NCI-H82 treated with DMSO at 0.1 percent for 48 hours (cell line): Measurements from ENCODE around the gene RASGRP2.

Source experiments
- DNase-seq: peaks from one replicate; lab custom pipeline; 2025; ENCODE audit not compliant: unreplicated experiment; lab: John Stamatoyannopoulos, UW

RASGRP2 gene

DNA sequence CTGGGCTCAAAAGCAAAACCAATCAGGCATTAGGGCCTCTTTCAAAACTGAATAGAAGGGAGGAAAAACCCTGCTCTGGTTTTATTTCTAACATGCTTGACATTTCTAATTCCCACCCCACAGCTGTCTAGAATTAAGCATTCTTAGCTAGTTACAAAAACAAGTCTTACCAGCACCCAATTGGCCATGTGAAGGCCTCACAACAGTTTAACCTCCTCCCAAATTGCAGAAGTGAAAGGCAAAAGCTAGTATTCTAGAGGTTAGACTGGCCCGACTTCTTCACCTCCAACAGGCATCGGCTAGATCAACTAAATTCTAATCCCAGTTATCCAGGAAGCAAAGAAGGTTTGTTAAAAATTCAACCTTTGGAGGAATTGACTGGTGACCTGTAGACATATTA is 27.9 kb upstream of the RASGRP2 start:
- no peak for DNase-seq

DNA sequence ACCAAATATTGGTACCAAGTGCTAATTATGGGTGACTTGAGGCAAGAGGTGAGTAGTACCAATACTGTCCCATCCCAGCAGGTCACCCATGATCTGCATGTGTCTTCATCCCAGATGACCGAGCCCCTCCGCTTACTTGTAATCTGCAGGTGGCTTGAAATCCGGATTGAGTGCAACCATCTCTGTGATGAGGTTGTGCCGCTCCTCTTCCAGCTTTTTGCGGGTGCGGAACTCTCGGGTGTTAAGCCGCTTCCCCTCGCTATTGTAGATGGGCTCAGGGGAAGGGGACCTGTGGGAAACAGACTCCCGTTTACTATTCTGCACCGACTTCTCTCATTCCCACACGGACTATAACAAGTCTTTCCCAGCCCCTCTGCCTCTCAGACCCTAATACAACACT is 26.2 kb upstream of the RASGRP2 start:
- DNase-seq = no peak

DNA sequence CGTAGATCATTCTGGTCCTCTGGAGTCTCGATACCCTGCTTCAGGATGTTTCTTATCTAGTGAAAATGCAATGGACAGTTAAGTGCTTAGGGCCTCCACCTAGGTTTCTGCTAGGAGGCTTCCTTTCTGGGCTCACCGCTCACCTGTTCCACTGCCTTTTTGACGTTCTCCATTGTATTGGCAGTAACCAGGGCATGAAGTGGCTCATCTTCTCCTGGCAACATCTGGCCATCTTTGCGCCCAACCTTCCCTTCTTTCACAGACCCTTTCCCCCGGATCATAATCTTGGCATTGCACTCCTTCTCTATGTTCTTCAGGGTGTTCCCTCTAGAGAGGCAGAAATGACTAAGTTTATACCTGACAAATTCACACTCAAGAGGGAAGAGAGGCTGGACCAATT is 25.3 kb upstream of the RASGRP2 start:
- no peak for DNase-seq

DNA sequence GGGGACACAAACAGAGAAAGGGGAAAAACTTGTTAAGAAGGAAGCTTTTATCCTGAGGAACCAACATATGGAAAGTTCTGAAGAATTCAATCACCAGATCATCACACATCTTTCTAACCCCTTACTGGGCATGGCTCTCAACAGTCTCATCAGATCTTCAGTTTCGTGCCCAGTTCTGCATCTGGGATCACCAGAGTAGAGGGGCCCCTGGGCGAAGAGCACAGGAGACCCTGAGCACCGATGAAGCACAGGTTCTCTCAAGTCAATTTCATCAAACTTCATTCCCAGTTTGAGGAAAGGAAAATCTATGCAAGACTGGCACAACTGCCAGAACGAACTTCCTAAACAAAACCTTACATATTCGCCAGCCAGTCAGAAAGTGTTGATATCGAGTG is 24.4 kb upstream of the RASGRP2 start:
- no peak for DNase-seq

- DNase-seq = no peak
Observed at GRCh38 chr11:64767344-64768299, 23.7 kb upstream of the RASGRP2 start.

- DNase-seq = no peak
Observed at GRCh38 chr11:64766881-64767280, 22.9 kb upstream of the RASGRP2 start.

- DNase-seq = no peak
Observed at GRCh38 chr11:64765851-64766665, 22.1 kb upstream of the RASGRP2 start.

GRCh38 chr11:64765291-64765850 is 21.4 kb upstream of the RASGRP2 start:
- no peak for DNase-seq

GRCh38 chr11:64764753-64765152 is 20.8 kb upstream of the RASGRP2 start:
- DNase-seq = no peak

DNA sequence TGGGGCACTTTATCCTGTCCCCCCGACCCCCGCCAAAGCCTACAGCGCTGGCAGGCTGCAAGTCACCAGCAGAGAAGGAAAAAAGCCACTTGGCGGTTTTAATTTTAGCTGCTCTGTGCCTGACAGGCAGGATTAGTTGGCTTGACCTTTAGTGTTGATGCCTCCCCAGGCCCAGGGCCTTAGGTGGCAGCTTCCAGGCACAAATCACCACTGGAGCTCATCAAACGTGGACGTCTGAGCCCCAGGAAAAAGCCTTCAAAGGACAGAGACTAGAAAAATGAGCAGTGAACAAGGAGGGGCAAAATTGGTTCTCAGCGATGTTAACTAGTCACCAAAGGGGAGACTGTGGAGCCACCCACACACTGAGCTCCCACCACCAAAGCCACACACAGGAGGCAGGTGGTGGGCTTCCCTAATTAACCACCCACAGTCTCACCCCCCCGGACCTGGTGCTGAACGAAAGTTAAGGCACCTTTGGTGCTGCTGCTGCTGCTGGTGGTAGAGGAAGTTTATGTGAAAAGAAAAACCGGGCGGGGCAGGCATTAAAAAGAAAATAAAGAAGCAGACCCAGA is 20.2 kb upstream of the RASGRP2 start:
- DNase-seq = no peak

DNA sequence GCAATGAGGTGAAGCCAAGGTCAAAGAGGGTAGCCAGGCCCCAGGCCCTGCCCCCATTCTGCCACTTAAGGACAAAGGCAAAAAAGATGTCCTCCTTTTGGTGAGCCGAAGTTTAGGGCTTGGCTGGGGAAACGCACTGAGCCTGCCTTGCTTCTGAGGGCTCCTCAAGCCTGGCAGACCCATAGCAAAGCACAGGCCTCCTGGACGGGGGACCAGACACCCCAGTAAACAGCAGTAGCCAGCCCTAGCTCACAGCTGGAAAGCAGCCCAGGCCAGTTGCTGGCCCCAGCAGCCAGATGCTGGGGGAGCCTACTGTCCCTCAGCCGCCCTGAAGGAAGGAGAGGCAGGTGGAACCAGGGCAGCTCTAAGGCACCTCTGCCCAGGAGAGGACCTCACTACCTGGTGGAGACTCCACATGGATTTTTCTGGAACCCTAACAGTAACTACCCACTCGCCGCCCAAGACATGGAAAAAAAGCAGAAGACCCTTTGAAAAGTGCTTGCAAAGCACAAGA is 19.6 kb upstream of the RASGRP2 start:
- DNase-seq = no peak

DNA sequence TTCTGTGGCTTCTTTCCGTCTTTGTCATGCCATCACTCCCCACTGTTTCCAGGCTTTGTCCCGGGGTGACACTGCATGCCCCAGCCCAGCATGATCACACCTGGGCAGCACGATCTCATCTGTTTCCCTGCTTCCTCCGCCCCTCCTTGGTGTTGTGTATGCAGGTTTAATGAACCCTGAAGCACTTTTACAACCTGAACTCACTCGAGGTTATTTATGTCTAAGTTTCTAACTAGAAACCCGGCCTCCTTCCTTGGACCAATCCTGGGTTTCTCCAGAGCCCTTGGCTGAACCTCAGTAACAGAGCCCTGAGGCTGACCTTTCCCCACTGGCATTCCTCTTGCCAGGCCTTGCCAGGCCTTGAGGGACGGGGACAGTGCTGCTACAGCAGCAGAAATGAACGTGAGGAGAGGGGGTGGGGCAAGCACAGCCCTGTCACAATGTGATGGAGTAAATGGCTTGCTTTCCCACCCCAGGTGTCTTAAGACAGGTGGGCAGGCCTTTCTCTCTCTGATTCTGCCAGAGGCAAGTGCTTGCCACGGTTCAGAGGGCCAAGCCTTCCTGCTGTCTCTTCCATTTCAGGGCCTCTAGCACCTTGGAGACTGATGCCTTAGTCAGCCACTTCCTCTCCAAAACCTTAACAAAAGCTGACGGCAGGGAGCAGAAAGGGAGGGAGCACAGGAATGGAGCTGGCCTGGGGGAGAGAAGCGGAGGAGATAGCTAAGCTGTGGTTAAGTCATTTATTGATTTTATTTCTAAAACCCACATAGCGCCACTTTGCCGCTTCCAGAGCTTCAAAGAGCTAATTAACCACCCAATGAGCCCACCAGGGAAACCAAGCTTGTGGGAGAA is 19.0 kb upstream of the RASGRP2 start:
- no peak for DNase-seq

DNA sequence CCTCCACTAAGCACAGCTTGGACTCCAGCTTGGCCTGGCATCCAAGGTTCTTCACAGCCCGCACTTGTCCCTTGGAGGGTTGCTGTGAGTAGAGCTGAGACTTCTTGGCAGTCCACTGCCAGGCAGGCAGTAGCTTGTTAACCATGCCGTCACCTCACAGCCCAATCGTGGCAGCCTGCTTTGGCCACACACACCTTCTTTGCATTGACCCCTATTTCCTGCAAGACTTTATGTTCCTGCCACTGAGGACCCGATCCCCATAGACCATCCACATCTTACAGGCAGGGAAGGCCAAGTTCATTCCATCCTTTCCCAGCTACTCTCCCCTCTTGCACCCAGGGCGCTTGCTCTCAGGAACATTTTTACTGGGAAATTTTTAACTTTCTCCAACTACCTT is 18.3 kb upstream of the RASGRP2 start:
- no peak for DNase-seq

GRCh38 chr11:64760759-64761420 is 16.9 kb upstream of the RASGRP2 start:
- DNase-seq = no peak

DNA sequence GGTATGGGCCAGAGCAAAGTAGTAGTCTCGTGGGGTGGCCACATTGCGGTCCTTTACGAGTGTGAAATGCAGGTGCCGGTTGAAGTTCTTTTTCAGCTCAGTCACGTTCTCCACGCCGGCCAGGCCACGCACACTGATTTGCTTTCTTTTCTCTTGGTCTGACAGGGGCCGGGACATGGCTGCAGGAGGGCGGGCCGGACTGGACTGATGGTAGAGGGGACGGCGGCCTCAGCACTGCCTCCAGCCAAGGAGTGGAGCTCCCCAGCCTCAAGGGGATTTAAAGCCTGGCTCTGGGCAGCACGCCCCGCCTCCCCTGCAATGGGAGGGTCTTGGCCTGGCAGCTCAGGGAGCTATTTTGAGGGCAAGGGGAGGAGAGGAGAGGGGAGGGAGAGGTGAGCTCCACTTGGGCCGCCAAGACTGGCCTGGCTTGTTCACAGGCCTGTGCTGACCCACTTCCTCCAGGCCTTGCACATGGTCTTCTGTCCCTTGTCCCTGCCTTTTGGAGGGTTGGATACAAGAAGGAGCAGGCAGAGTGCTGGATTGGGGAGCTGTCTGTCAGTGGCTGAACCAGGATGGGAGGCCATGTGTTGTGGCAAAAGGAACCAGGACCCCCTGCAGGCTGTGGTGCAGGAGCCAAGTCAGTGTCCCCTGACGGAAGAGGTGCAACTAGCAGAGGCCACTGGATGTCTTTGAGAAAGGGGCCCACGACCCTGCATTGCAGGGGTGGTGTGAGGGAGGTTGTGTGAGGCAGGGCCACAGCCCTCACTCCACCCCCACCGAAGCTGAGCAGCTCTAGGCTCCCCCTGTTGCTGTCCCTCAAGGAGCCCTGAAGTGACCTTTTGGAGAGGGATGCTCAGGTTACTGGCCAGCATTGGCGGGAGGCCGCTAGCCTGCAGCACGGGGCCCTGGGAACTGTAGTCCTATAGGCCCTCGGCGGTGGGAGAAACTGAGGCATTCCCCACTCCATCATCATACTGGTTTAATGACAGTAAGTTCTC is 16.1 kb upstream of the RASGRP2 start, which contains the start of gene PYGM:
PYGM (minus strand) TSS at position 253 of the 998 bp plus-strand sequence; CDS start at position 177, 76 bp downstream.
- no peak for DNase-seq

DNA sequence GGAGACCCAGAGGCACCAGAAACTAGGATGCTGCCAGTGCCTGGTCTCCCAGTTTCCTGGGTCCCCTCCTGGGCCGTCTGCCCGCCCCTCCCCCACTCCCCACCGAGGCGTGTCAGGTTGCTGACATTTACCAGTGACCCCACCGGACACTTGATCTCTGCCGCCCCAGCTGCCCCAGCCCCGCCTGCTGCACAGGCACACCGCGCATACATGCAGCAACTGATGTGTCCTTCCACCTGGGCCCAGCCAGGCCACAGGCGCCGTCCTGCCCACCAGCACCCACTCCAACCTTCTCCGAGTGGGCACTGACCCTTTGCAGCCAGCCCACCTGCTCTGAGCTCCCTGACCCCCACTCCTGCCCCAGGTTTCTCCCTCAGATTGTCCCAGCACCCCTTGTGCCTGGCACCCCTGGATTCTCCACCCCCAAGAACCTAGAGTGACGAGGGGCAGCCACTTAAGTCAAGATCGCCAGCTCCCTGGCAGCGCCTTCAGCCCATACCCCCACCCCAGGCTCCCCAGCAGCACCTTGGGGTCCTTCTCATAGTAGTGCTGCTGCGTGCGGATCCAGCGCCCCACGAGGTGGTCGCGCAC is 15.3 kb upstream of the RASGRP2 start:
- no peak for DNase-seq

DNA sequence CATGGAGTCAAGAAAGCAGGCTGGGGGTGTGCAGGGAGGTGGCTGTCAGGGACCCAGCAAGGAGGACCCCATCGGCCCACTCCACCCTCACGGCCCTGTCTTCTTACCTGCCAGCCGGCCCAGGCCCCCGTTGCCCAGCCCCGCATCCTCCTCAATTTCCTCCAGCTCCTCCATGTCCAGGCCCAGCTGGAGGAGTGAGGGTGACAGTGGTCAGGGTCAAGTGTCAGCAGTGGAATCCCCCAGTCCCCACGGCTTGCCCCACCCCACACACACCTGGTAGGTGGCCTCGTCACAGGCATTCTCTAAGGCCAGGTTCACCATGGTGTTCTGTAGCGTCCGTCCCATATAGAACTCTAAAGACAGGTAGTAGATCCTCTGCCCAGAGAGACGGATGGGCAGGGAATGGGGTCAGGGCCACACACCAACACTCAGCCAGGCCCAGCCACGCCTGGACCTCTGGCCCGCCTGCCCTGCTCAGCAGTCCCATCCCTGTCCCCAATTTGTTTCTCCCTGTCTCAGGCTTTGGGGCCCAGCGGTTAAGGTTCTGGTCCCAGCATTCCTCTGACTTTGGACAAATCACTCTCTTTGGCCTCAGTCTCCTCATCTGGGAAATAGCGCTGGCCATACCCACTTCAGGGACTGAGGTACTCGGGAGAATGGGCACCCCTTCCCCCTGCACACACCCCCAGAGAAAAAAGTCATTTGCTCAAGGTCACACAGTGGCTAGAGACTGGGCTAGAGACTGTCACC is 14.6 kb upstream of the RASGRP2 start:
- DNase-seq = no peak
